Loucy (cell line): ENCODE results near the gene NDUFB8.

ENCODE experiments used
- CTCF ChIP-seq: fragments of 200-600 bp; sonication (generic); conservative IDR thresholded peaks from 2 replicates; pipeline ENCODE4 v1.5.1; 2014; ENCODE audit warnings: mild to moderate bottlenecking, antibody characterized with exemption, low read length
- EZH2phosphoT487 ChIP-seq: fragments of 200-600 bp; IDR thresholded peaks from 2 replicates; pipeline ENCODE4 v1.6.1; 2018; ENCODE audit warnings: antibody characterized with exemption, mild to moderate bottlenecking, moderate library complexity, borderline replicate concordance

DNA sequence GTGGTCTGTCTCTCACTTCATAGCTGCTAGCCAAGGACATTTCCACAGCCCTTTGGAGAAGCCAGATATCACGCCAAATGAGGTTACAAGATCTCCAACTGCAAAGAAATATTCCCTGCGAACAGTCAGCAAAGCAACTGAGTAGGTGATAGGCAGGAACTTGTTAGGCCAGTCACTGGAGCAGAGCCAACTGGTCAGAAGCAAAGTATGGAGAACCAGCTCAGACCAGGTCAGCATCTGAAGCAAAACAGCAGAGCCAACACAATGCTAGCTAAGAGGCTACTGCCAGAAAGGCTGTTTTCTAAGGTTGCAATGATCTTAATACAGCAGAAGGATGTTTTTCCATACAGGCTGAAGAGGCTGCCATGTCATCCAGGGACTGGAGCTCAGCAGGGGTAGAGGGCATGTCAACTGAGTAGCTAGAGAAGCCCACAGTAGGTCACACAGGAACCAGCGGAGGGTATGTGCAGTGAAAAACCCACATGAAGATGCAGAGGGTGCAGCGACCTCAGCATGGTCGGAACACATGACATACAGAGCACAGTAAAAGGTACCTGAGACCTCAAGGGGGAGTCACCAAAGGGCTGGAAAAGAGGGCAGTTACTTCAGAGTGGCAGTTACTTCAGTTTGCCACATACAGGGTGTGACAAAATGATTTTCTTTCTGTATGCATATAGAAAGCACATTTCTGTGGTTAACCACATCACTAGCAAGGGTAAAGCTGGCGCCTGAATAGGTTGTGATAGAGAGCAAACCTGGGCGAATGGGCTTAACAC is 18.9 kb downstream of the NDUFB8 start:
- TF ChIP-seq CTCF = peak; percentile 35
- TF ChIP-seq EZH2phosphoT487 = no peak
